Smooth muscle cell (in vitro differentiated cells): ENCODE measurements around the gene DDAH1. TPM values are rescaled to one million over a fixed set of nuclear protein-coding genes. Genes with fewer than 3 reads are reported as not detected.

Experiments used
- DNase-seq: peaks from one replicate; lab custom pipeline; 2025; ENCODE audit not compliant: unreplicated experiment; lab: John Stamatoyannopoulos, UW
- H2AFZ ChIP-seq: fragments of 200-600 bp; sonication (generic); 2 replicates; pipeline ENCODE4 v1.6.0; 2016; ENCODE audit warnings: antibody characterized with exemption, low read depth, mild to moderate bottlenecking
- H3F3A ChIP-seq: fragments of 200-600 bp; sonication (generic); 2 replicates; pipeline ENCODE4 v1.6.0; 2017; ENCODE audit warnings: antibody characterized with exemption, low read depth
- H3K27ac ChIP-seq: fragments of 200-600 bp; sonication (generic); 2 replicates; pipeline ENCODE4 v1.5.1; 2016; ENCODE audit warnings: low read depth, mild to moderate bottlenecking
- H3K27me3 ChIP-seq: fragments of 200-600 bp; sonication (generic); 2 replicates; pipeline ENCODE4 v1.6.1; 2016; ENCODE audit warnings: low read depth, mild to moderate bottlenecking
- H3K36me3 ChIP-seq: fragments of 200-600 bp; sonication (generic); 2 replicates; pipeline ENCODE4 v1.5.1; 2016; ENCODE audit warnings: low read depth
- H3K4me1 ChIP-seq: fragments of 200-600 bp; sonication (generic); 2 replicates; pipeline ENCODE4 v1.5.1; 2016; ENCODE audit warnings: low read depth
- H3K4me2 ChIP-seq: fragments of 200-600 bp; sonication (generic); 2 replicates; pipeline ENCODE4 v1.6.0; 2016; ENCODE audit warnings: mild to moderate bottlenecking
- H3K4me3 ChIP-seq: fragments of 200-600 bp; sonication (generic); 2 replicates; pipeline ENCODE4 v1.5.1; 2016; ENCODE audit warnings: mild to moderate bottlenecking
- H3K79me2 ChIP-seq: fragments of 200-600 bp; sonication (generic); 2 replicates; pipeline ENCODE4 v1.6.0; 2016; ENCODE audit warnings: low read depth, mild to moderate bottlenecking
- H3K9ac ChIP-seq: fragments of 200-600 bp; sonication (generic); 2 replicates; pipeline ENCODE4 v1.6.0; 2016; ENCODE audit warnings: low read depth
- H3K9me3 ChIP-seq: fragments of 200-600 bp; sonication (generic); replicated peaks from 2 replicates; pipeline ENCODE4 v1.5.1; 2016; ENCODE audit warnings: low read depth
- H4K20me1 ChIP-seq: fragments of 200-600 bp; sonication (generic); 2 replicates; pipeline ENCODE4 v1.6.0; 2016; ENCODE audit warnings: low read depth
- CTCF ChIP-seq: fragments of 200-600 bp; sonication (generic); IDR thresholded peaks from 2 replicates; pipeline ENCODE4 v1.5.1; 2017; ENCODE audit warnings: borderline replicate concordance, mild to moderate bottlenecking, antibody characterized with exemption; ENCODE audit not compliant: insufficient read depth, poor library complexity, severe bottlenecking
- WGBS: methylation state at CpG from one replicate; pipeline ENCODE4 v1.1.7; 2016; ENCODE audit warnings: low lambda C conversion rate; 5-methylcytosine and 5-hydroxymethylcytosine counted together
- polyA plus RNA-seq: library from polyadenylated mRNA; unstranded; fragments of >200 nt; fragmentation: Nextera tagmentation; extraction: Ambion mirVana; gene quantifications from 2 replicates; pipeline ENCODE4 v1.2.1, GENCODE V29; 2016
- total RNA-seq: library from RNA; depleted of rRNA; stranded (reverse); fragments of >200 nt; gene quantifications from 2 replicates; pipeline ENCODE4 v1.2.3, GENCODE V29; 2014

The DDAH1 gene
- total and polyA plus RNA-seq, 2 experiments from 2014 or later, result 13.8 to 30.8 TPM

DNA sequence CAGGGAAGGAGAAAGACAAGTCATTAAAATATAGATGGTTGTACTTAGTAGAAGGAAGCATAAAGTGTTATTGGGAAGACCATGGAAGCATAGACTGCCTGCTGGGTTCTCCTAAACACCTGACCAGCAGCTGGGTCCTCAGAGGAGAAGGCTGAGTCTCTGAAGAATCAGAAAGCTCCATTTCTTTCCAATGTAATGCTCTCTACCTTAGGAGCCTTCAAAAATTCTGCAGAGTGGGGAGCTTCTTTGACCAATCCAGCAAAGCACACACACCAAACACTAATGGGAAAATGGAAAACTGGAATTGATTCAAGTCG lies 167.5 kb downstream of the DDAH1 start:
- H3K79me2 ChIP-seq, result no peaks in the 10 kb centered on the region
- H2AFZ ChIP-seq, result no peak overlapping the region
- H3K27ac ChIP-seq, result peak overlapping the region; percentile 79
- H3K27me3 ChIP-seq, result no peaks in the 10 kb centered on the region
- H3F3A ChIP-seq, result peaks cover 13% of the 10 kb centered on the region
- H3K9ac ChIP-seq, result peak overlapping the region; percentile 17
- no peak for TF ChIP-seq CTCF
- DNase-seq, result no peak
- H4K20me1 ChIP-seq, result no peaks in the 10 kb centered on the region
- peak overlapping the region; percentile 9 for H3K4me3 ChIP-seq
- H3K4me1 ChIP-seq, result peaks cover 16% of the 10 kb centered on the region
- no peaks in the 10 kb centered on the region for H3K9me3 ChIP-seq
- no peaks in the 10 kb centered on the region for H3K36me3 ChIP-seq
- 62% methylated on average over 1 of the region's 1 CpG for WGBS
- H3K4me2 ChIP-seq, result peak overlapping the region; percentile 69

- H3K9ac ChIP-seq, result no peak overlapping the region
- no peak overlapping the region for H3K4me3 ChIP-seq
- no peaks in the 10 kb centered on the region for H3K9me3 ChIP-seq
- H3K27ac ChIP-seq, result peak overlapping the region; percentile 79
- no peak for DNase-seq
- no peaks in the 10 kb centered on the region for H3K36me3 ChIP-seq
- H2AFZ ChIP-seq, result no peak overlapping the region
- peaks cover 13% of the 10 kb centered on the region for H3F3A ChIP-seq
- WGBS, result 47% methylated on average over 1 of the region's 1 CpG
- peak overlapping the region; percentile 69 for H3K4me2 ChIP-seq
- no peaks in the 10 kb centered on the region for H4K20me1 ChIP-seq
- H3K79me2 ChIP-seq, result no peaks in the 10 kb centered on the region
- peaks cover 16% of the 10 kb centered on the region for H3K4me1 ChIP-seq
- TF ChIP-seq CTCF, result no peak
- no peaks in the 10 kb centered on the region for H3K27me3 ChIP-seq
Measured at GRCh38 chr1:85296980-85297379, 168.0 kb downstream of the DDAH1 start.

DNA sequence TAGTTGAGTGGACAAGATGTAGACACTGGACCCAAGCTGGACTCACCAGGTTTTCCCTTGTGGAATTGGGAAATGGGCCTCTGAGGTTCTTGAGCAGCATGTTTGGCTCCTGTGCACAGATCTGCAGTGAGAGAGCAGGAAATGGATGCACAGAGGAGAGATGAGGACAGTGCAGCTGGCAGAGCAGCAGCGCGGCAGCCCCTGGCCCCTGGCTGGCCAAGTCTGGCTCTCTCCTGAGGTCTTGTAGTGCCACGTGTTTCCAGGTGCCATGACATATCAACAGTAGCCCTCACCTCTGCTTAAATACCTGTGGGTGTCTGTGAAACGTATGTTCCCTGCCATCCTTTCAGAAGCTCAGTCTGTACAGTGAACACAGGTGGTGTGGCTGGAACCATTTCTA lies 169.3 kb downstream of the DDAH1 start:
- no peaks in the 10 kb centered on the region for H3K9me3 ChIP-seq
- no peak overlapping the region for H3K4me3 ChIP-seq
- H4K20me1 ChIP-seq, result no peaks in the 10 kb centered on the region
- WGBS, result 84% methylated on average over 4 of the region's 4 CpGs
- no peak overlapping the region for H3K27ac ChIP-seq
- TF ChIP-seq CTCF, result no peak
- no peak for DNase-seq
- H3K79me2 ChIP-seq, result no peaks in the 10 kb centered on the region
- no peak overlapping the region for H3K9ac ChIP-seq
- H3F3A ChIP-seq, result peaks cover 13% of the 10 kb centered on the region
- no peaks in the 10 kb centered on the region for H3K36me3 ChIP-seq
- no peak overlapping the region for H2AFZ ChIP-seq
- peaks cover 19% of the 10 kb centered on the region for H3K4me1 ChIP-seq
- H3K4me2 ChIP-seq, result no peak overlapping the region
- H3K27me3 ChIP-seq, result no peaks in the 10 kb centered on the region

GRCh38 chr1:85295006-85295431 lies 169.9 kb downstream of the DDAH1 start:
- H3K27me3 ChIP-seq, result no peaks in the 10 kb centered on the region
- H3K4me2 ChIP-seq, result no peak overlapping the region
- peaks cover 19% of the 10 kb centered on the region for H3K4me1 ChIP-seq
- no peaks in the 10 kb centered on the region for H3K36me3 ChIP-seq
- no peaks in the 10 kb centered on the region for H3K9me3 ChIP-seq
- DNase-seq, result no peak
- H3F3A ChIP-seq, result peaks cover 13% of the 10 kb centered on the region
- H3K9ac ChIP-seq, result no peak overlapping the region
- TF ChIP-seq CTCF, result no peak
- no peaks in the 10 kb centered on the region for H3K79me2 ChIP-seq
- peak overlapping the region; percentile 6 for H3K27ac ChIP-seq
- 59% methylated on average over 3 of the region's 3 CpGs for WGBS
- no peak overlapping the region for H2AFZ ChIP-seq
- no peaks in the 10 kb centered on the region for H4K20me1 ChIP-seq
- H3K4me3 ChIP-seq, result no peak overlapping the region
